SK-N-SH (cell line): ENCODE measurements around the gene SNPH. TPM values are rescaled to one million over a fixed set of nuclear protein-coding genes. Genes with fewer than 3 reads are reported as not detected.

Experiments
- CTCF ChIA-PET: fragments of 300-600, 350-600 bp; formaldehyde crosslinking; extraction: SDS; loops from one replicate; lab custom pipeline; 2021; lab: Yijun Ruan, JAX
- POLR2A ChIA-PET: fragments of 350-600 bp; sonication (Branson Sonifier 250); formaldehyde crosslinking; extraction: SDS; loops from one replicate; lab custom pipeline; 2020; ENCODE audit warnings: antibody characterized with exemption, inconsistent platforms; lab: Yijun Ruan, JAX
- DNase-seq: peaks from one replicate; pipeline ENCODE4 v3.0.0; 2012
- H2AFZ ChIP-seq: fragments of 200-600 bp; sonication (generic); 2 replicates; pipeline ENCODE4 v1.8.1; 2016; ENCODE audit warnings: antibody characterized with exemption, mild to moderate bottlenecking, low read depth
- H3F3A ChIP-seq: fragments of 200-600 bp; sonication (generic); replicated peaks from 2 replicates; pipeline ENCODE3; 2016; ENCODE audit warnings: antibody characterized with exemption, mild to moderate bottlenecking; ENCODE audit not compliant: insufficient read depth
- H3K27ac ChIP-seq, 2 experiments: fragments of 200-500 bp in 1 of 2; fragments of 200-600 bp in 1 of 2; sonication (Bioruptor generic) in 1 of 2; sonication (generic), shearing (Covaris generic) in 1 of 2; 2 replicates each; pipeline versions ENCODE4 v1.5.1 to v1.6.1; 2014 to 2016; ENCODE audit warnings: low read depth in 2 of 2, inconsistent platforms in 1 of 2, low read length in 1 of 2, mild to moderate bottlenecking in 1 of 2, mixed read lengths in 1 of 2
- H3K27me3 ChIP-seq: fragments of 200-600 bp; sonication (generic), shearing (Covaris generic); 2 replicates; pipeline ENCODE4 v1.6.1; 2016; ENCODE audit warnings: mixed run types; ENCODE audit not compliant: insufficient read depth
- H3K36me3 ChIP-seq, 2 experiments: fragments of 200-500 bp in 1 of 2; fragments of 200-600 bp in 1 of 2; sonication (Bioruptor generic) in 1 of 2; sonication (generic) in 1 of 2; replicated peaks in 1 of 2; 2 replicates each; pipeline versions ENCODE3 to v1.5.1; 2014 to 2016; ENCODE audit warnings: low read length in 1 of 2, mild to moderate bottlenecking in 1 of 2; ENCODE audit not compliant: insufficient read depth in 2 of 2, control insufficient read depth in 1 of 2
- H3K4me1 ChIP-seq, 2 experiments: fragments of 200-500 bp in 1 of 2; fragments of 200-600 bp in 1 of 2; sonication (Bioruptor generic) in 1 of 2; sonication (generic), shearing (Covaris generic) in 1 of 2; 2 replicates each; pipeline versions ENCODE4 v1.5.1 to v1.6.1; 2014 to 2016; ENCODE audit warnings: low read depth in 1 of 2, low read length in 1 of 2, mixed run types in 1 of 2; ENCODE audit not compliant: insufficient read depth in 2 of 2, control insufficient read depth in 1 of 2
- H3K4me2 ChIP-seq: fragments of 200-600 bp; sonication (generic), shearing (Covaris generic); 2 replicates; pipeline ENCODE4 v1.6.1; 2017; ENCODE audit warnings: mixed run types
- H3K4me3 ChIP-seq, 2 experiments: fragments of 200-500 bp in 1 of 2; fragments of 200-600 bp in 1 of 2; sonication (Bioruptor generic) in 1 of 2; sonication (generic), shearing (Covaris generic) in 1 of 2; 2 replicates each; pipeline versions ENCODE4 v1.5.1 to v1.8.1; 2014 to 2016; ENCODE audit warnings: low read depth in 2 of 2, inconsistent platforms in 1 of 2, low read length in 1 of 2, mild to moderate bottlenecking in 1 of 2, mixed read lengths in 1 of 2, moderate library complexity in 1 of 2
- H3K79me2 ChIP-seq: fragments of 200-600 bp; sonication (generic); 2 replicates; pipeline ENCODE4 v1.8.1; 2017; ENCODE audit warnings: mild to moderate bottlenecking; ENCODE audit not compliant: insufficient read depth
- H3K9ac ChIP-seq: fragments of 200-600 bp; sonication (generic); 2 replicates; pipeline ENCODE4 v1.6.1; 2017; ENCODE audit warnings: mixed run types
- H3K9me2 ChIP-seq: fragments of 200-600 bp; sonication (generic); 2 replicates; pipeline ENCODE4 v1.6.1; 2017; ENCODE audit warnings: mixed run types
- H3K9me3 ChIP-seq: fragments of 200-600 bp; sonication (generic); 2 replicates; pipeline ENCODE4 v1.6.1; 2017; ENCODE audit warnings: mixed run types, mild to moderate bottlenecking, moderate library complexity
- H4K20me1 ChIP-seq: fragments of 200-600 bp; sonication (generic); 2 replicates; pipeline ENCODE4 v1.6.1; 2017; ENCODE audit warnings: mild to moderate bottlenecking, mixed run types; ENCODE audit not compliant: insufficient read depth
- CHD2 ChIP-seq: fragments of 150-350 bp; IDR thresholded peaks from 2 replicates; pipeline ENCODE4 v1.6.1; 2018; ENCODE audit warnings: low read length; ENCODE audit not compliant: partially characterized antibody
- ELF1 ChIP-seq: IDR thresholded peaks from 2 replicates; pipeline ENCODE4 v1.4.0; 2012
- FOSL2 ChIP-seq: IDR thresholded peaks from 2 replicates; pipeline ENCODE4 v1.4.0; 2012; ENCODE audit warnings: low read depth, mild to moderate bottlenecking, moderate library complexity, borderline replicate concordance
- FOXM1 ChIP-seq: IDR thresholded peaks from 2 replicates; pipeline ENCODE4 v1.4.0; 2012; ENCODE audit warnings: low read depth, mild to moderate bottlenecking
- GABPA ChIP-seq: IDR thresholded peaks from 2 replicates; pipeline ENCODE4 v1.4.0; 2012; ENCODE audit warnings: low read depth, mild to moderate bottlenecking
- IRF3 ChIP-seq: fragments of 150-350 bp; IDR thresholded peaks from 2 replicates; pipeline ENCODE4 v1.6.1; 2016; ENCODE audit warnings: mild to moderate bottlenecking, low read depth, low read length
- JUND ChIP-seq: IDR thresholded peaks from 2 replicates; pipeline ENCODE4 v1.4.0; 2012
- MAX ChIP-seq: IDR thresholded peaks from 2 replicates; pipeline ENCODE4 v1.4.0; 2012; ENCODE audit warnings: low read depth
- MEF2A ChIP-seq: IDR thresholded peaks from 2 replicates; pipeline ENCODE4 v1.4.0; 2012; ENCODE audit warnings: low read depth, borderline replicate concordance
- NFIC ChIP-seq: IDR thresholded peaks from 2 replicates; pipeline ENCODE4 v1.4.0; 2012; ENCODE audit warnings: borderline replicate concordance
- NRF1 ChIP-seq: IDR thresholded peaks from 2 replicates; pipeline ENCODE4 v1.6.1; 2012; ENCODE audit warnings: low read depth, mild to moderate bottlenecking, low read length
- POLR2AphosphoS5 ChIP-seq: IDR thresholded peaks from 2 replicates; pipeline ENCODE4 v1.6.1; 2012; ENCODE audit warnings: low read depth, low read length
- RAD21 ChIP-seq: IDR thresholded peaks from 2 replicates; pipeline ENCODE4 v1.6.1; 2012; ENCODE audit warnings: mild to moderate bottlenecking, low read length
- RCOR1 ChIP-seq: fragments of 150-350 bp; IDR thresholded peaks from 2 replicates; pipeline ENCODE4 v1.6.1; 2017; ENCODE audit warnings: antibody characterized with exemption, low read length
- RFX5 ChIP-seq: IDR thresholded peaks from 2 replicates; pipeline ENCODE4 v1.6.1; 2012; ENCODE audit warnings: mild to moderate bottlenecking, improper control_type of control experiment, low read length
- RXRA ChIP-seq: IDR thresholded peaks from 2 replicates; pipeline ENCODE4 v1.4.0; 2012; ENCODE audit warnings: low read depth, mild to moderate bottlenecking, borderline replicate concordance
- SIN3A ChIP-seq: IDR thresholded peaks from 2 replicates; pipeline ENCODE4 v1.6.1; 2012; ENCODE audit warnings: low read depth, mild to moderate bottlenecking, low read length, moderate library complexity, borderline replicate concordance
- TAF1 ChIP-seq: IDR thresholded peaks from 2 replicates; pipeline ENCODE4 v1.6.1; 2012; ENCODE audit warnings: low read depth, mild to moderate bottlenecking, low read length, moderate library complexity, borderline replicate concordance
- TCF12 ChIP-seq: IDR thresholded peaks from 2 replicates; pipeline ENCODE4 v1.4.0; 2012
- USF1 ChIP-seq: IDR thresholded peaks from 2 replicates; pipeline ENCODE4 v1.4.0; 2012; ENCODE audit warnings: low read depth, borderline replicate concordance
- USF2 ChIP-seq: fragments of 150-350 bp; IDR thresholded peaks from 2 replicates; pipeline ENCODE4 v1.6.1; 2017; ENCODE audit warnings: antibody characterized with exemption, low read length, low read depth, borderline replicate concordance
- ZBTB33 ChIP-seq: IDR thresholded peaks from 2 replicates; pipeline ENCODE4 v1.4.0; 2012; ENCODE audit warnings: low read depth, borderline replicate concordance
- WGBS: methylation state at CpG from one replicate; pipeline ENCODE4 v1.1.6; 2017; ENCODE audit warnings: low lambda C conversion rate; 5-methylcytosine and 5-hydroxymethylcytosine counted together
- polyA plus RNA-seq, 3 experiments: library from polyadenylated mRNA; depleted of rRNA; stranded (reverse); fragments of >200 nt; gene quantifications; 2 replicates each; pipeline ENCODE4 v1.2.3, GENCODE V29; 2012
- TF ChIP-seq, protein P1 (sequence below): IDR thresholded peaks from 2 replicates; pipeline ENCODE4 v1.6.1; 2012; ENCODE audit warnings: mild to moderate bottlenecking, low read depth, low read length, moderate library complexity

Gene SNPH
- polyA plus RNA-seq, 1 of the 3 experiments (the other 2 are of a cell fraction) = 2.5 TPM

- Histone ChIP-seq H3K27me3 (no peaks in the 10 kb centered on the region), H3K4me2 (no peak overlapping the region), H3K9me2 (no peaks in the 10 kb centered on the region), H4K20me1 (peaks cover 13% of the 10 kb centered on the region; the same call in 1 of the 2 replicates), H3K4me3 (no peak overlapping the region), H3K9me3 (no peaks in the 10 kb centered on the region), H3K36me3 (peaks cover 10 to 13% of the 10 kb centered on the region in 2 experiments), H3K9ac (no peak overlapping the region), H3K79me2 (peaks cover 50% of the 10 kb centered on the region), H3F3A (no peaks in the 10 kb centered on the region), H3K27ac (no peak overlapping the region), H3K4me1 (no peaks in the 10 kb centered on the region; a peak in 2 of 4 replicates), H2AFZ (no peak overlapping the region)
- DNase-seq = no peak
- CTCF ChIA-PET = no interaction called here
- TF ChIP-seq FOXM1 = no peak
- TF ChIP-seq, protein P1, sequence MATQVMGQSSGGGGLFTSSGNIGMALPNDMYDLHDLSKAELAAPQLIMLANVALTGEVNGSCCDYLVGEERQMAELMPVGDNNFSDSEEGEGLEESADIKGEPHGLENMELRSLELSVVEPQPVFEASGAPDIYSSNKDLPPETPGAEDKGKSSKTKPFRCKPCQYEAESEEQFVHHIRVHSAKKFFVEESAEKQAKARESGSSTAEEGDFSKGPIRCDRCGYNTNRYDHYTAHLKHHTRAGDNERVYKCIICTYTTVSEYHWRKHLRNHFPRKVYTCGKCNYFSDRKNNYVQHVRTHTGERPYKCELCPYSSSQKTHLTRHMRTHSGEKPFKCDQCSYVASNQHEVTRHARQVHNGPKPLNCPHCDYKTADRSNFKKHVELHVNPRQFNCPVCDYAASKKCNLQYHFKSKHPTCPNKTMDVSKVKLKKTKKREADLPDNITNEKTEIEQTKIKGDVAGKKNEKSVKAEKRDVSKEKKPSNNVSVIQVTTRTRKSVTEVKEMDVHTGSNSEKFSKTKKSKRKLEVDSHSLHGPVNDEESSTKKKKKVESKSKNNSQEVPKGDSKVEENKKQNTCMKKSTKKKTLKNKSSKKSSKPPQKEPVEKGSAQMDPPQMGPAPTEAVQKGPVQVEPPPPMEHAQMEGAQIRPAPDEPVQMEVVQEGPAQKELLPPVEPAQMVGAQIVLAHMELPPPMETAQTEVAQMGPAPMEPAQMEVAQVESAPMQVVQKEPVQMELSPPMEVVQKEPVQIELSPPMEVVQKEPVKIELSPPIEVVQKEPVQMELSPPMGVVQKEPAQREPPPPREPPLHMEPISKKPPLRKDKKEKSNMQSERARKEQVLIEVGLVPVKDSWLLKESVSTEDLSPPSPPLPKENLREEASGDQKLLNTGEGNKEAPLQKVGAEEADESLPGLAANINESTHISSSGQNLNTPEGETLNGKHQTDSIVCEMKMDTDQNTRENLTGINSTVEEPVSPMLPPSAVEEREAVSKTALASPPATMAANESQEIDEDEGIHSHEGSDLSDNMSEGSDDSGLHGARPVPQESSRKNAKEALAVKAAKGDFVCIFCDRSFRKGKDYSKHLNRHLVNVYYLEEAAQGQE = no peak
- TF ChIP-seq RFX5 = no peak
- no peak for TF ChIP-seq USF2
- no peak for TF ChIP-seq SIN3A
- no peak for TF ChIP-seq MAX
- TF ChIP-seq USF1 = no peak
- no peak for TF ChIP-seq TCF12
- TF ChIP-seq RCOR1 = no peak
- TF ChIP-seq NRF1 = no peak
- no peak for TF ChIP-seq RXRA
- no peak for TF ChIP-seq POLR2AphosphoS5
- TF ChIP-seq JUND = no peak
- no peak for TF ChIP-seq RAD21
- WGBS = 78% methylated on average over 4 of the region's 4 CpGs
- POLR2A ChIA-PET = no interaction called here
Measured at GRCh38 chr20:1334370-1334731, 68.3 kb downstream of the SNPH start.

DNA sequence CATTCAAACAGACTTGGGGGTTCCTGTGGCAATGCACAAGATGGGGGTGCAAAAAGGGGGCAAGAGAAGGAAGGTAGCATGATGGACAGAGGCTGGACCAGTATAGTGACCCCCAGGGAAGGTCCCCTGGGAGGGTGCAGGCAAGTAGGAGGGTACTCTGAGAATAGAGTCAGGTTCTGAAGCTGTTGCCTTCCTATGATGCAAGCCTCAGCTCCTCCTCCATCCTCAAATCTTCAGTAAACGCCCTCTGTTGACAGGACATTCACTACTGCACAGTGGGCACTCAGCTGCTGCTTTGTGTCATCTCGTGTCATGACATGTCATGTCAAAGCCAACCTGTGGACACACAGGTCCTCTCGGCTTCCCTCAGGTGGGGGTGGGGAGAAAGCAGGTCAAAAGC lies 68.7 kb downstream of the SNPH start:
- Histone ChIP-seq H3K9me2 (no peaks in the 10 kb centered on the region), H3K4me1 (no peaks in the 10 kb centered on the region; a peak in 2 of 4 replicates), H2AFZ (no peak overlapping the region), H3K9me3 (no peaks in the 10 kb centered on the region), H4K20me1 (peaks cover 13% of the 10 kb centered on the region; the same call in 1 of the 2 replicates), H3K36me3 (peaks cover 10 to 16% of the 10 kb centered on the region in 2 experiments), H3K27ac (no peak overlapping the region), H3K4me3 (no peak overlapping the region), H3F3A (no peaks in the 10 kb centered on the region), H3K27me3 (no peaks in the 10 kb centered on the region), H3K4me2 (no peak overlapping the region), H3K79me2 (peaks cover 49% of the 10 kb centered on the region), H3K9ac (no peak overlapping the region)
- no peak for DNase-seq
- WGBS = 88% methylated on average over 3 of the region's 3 CpGs
- ChIA-PET POLR2A (no interaction called here), CTCF (no interaction called here)
- no peak for TF ChIP-seq ZBTB33
- no peak for TF ChIP-seq ELF1
- TF ChIP-seq TAF1 = no peak
- TF ChIP-seq RCOR1 = no peak
- TF ChIP-seq RFX5 = no peak
- no peak for TF ChIP-seq FOSL2
- no peak for TF ChIP-seq CHD2
- TF ChIP-seq MEF2A = no peak
- no peak for TF ChIP-seq JUND
- no peak for TF ChIP-seq IRF3
- no peak for TF ChIP-seq NFIC
- TF ChIP-seq GABPA = no peak
